HepG2 (cell line): Measurements from ENCODE around the gene CMTM3. TPM values are rescaled to one million over a fixed set of nuclear protein-coding genes. Genes with fewer than 3 reads are reported as not detected.

Experiments used
- CCAR2 ChIP-seq: fragments of 200-400 bp; formaldehyde crosslinking; optimal IDR thresholded peaks from 2 replicates; pipeline ENCODE3; 2018; ENCODE audit warnings: low read depth, mild to moderate bottlenecking, low read length, moderate library complexity
- DR1 ChIP-seq: sonication (generic); formaldehyde crosslinking; IDR thresholded peaks from 2 replicates; pipeline ENCODE4 v1.8.0; 2021; ENCODE audit warnings: mild to moderate bottlenecking, missing genetic modification reagents, inconsistent platforms
- ETV5 ChIP-seq: IDR thresholded peaks from 2 replicates; pipeline ENCODE4 v1.6.1; 2018; ENCODE audit warnings: missing biosample characterization, missing genetic modification reagents, inconsistent platforms, borderline replicate concordance
- GABPA ChIP-seq, 2 experiments: IDR thresholded peaks; 2 replicates each; pipeline ENCODE4 v1.6.1; 2011 to 2016; ENCODE audit warnings: low read depth in 2 of 2, low read length in 1 of 2, missing biosample characterization in 1 of 2, missing genetic modification characterization in 1 of 2
- GTF3A ChIP-seq: sonication (generic); formaldehyde crosslinking; conservative IDR thresholded peaks from 2 replicates; pipeline ENCODE4 v1.4.0; 2020; ENCODE audit warnings: mild to moderate bottlenecking, missing genetic modification reagents
- HMG20A ChIP-seq: IDR thresholded peaks from 2 replicates; pipeline ENCODE4 v1.6.1; 2016; ENCODE audit warnings: borderline replicate concordance
- KAT8 ChIP-seq: IDR thresholded peaks from 2 replicates; pipeline ENCODE4 v1.6.1; 2016; ENCODE audit warnings: missing genetic modification reagents, missing compliant biosample characterization
- KLF12 ChIP-seq: sonication (generic); formaldehyde crosslinking; IDR thresholded peaks from 2 replicates; pipeline ENCODE4 v1.4.0; 2020; ENCODE audit warnings: missing genetic modification reagents, borderline replicate concordance
- KLF6 ChIP-seq: IDR thresholded peaks from 2 replicates; pipeline ENCODE4 v1.8.0; 2016; ENCODE audit warnings: missing biosample characterization, missing genetic modification reagents
- MXD4 ChIP-seq: IDR thresholded peaks from 2 replicates; pipeline ENCODE4 v1.6.1; 2016; ENCODE audit warnings: mild to moderate bottlenecking, missing biosample characterization, missing genetic modification reagents
- NR1H2 ChIP-seq: sonication (generic); formaldehyde crosslinking; IDR thresholded peaks from 2 replicates; pipeline ENCODE4 v1.8.1; 2022; ENCODE audit warnings: low read depth, missing genetic modification reagents, borderline replicate concordance
- PAXIP1 ChIP-seq: sonication (generic); formaldehyde crosslinking; conservative IDR thresholded peaks from 2 replicates; pipeline ENCODE4 v1.4.0; 2020; ENCODE audit warnings: mild to moderate bottlenecking, missing genetic modification reagents, moderate library complexity
- TFE3 ChIP-seq: IDR thresholded peaks from 2 replicates; pipeline ENCODE4 v1.6.1; 2016
- ZEB1 ChIP-seq: IDR thresholded peaks from 2 replicates; pipeline ENCODE4 v1.6.1; 2012; ENCODE audit warnings: mild to moderate bottlenecking, low read depth, inconsistent platforms; ENCODE audit not compliant: insufficient replicate concordance
- ZFP37 ChIP-seq: sonication (generic); formaldehyde crosslinking; IDR thresholded peaks from 2 replicates; pipeline ENCODE4 v1.4.0; 2020; ENCODE audit warnings: missing genetic modification reagents, borderline replicate concordance
- ZIK1 ChIP-seq: sonication (generic); formaldehyde crosslinking; IDR thresholded peaks from 2 replicates; pipeline ENCODE4 v1.5.0; 2020; ENCODE audit warnings: mild to moderate bottlenecking, low read depth, missing genetic modification reagents, borderline replicate concordance
- ZKSCAN5 ChIP-seq: sonication (generic); formaldehyde crosslinking; IDR thresholded peaks from 2 replicates; pipeline ENCODE4 v1.5.1; 2020; ENCODE audit warnings: mild to moderate bottlenecking, missing genetic modification reagents
- ZNF333 ChIP-seq: sonication (generic); formaldehyde crosslinking; IDR thresholded peaks from 2 replicates; pipeline ENCODE4 v1.4.0; 2020; ENCODE audit warnings: mild to moderate bottlenecking, missing genetic modification reagents, borderline replicate concordance
- ZNF382 ChIP-seq: sonication (generic); formaldehyde crosslinking; IDR thresholded peaks from 2 replicates; pipeline ENCODE4 v1.5.0; 2020; ENCODE audit warnings: missing genetic modification reagents, mild to moderate bottlenecking, borderline replicate concordance
- ZNF44 ChIP-seq: sonication (generic); formaldehyde crosslinking; IDR thresholded peaks from 2 replicates; pipeline ENCODE4 v1.5.1; 2020; ENCODE audit warnings: mild to moderate bottlenecking, missing genetic modification reagents
- ZNF710 ChIP-seq: sonication (generic); formaldehyde crosslinking; IDR thresholded peaks from 2 replicates; pipeline ENCODE4 v1.5.0; 2020; ENCODE audit warnings: mild to moderate bottlenecking, missing genetic modification reagents, borderline replicate concordance
- ZNF761 ChIP-seq: sonication (generic); formaldehyde crosslinking; conservative IDR thresholded peaks from 2 replicates; pipeline ENCODE4 v1.4.0; 2020; ENCODE audit warnings: mild to moderate bottlenecking, missing genetic modification reagents
- ZNF878 ChIP-seq: sonication (generic); formaldehyde crosslinking; IDR thresholded peaks from 2 replicates; pipeline ENCODE4 v1.8.1; 2023; ENCODE audit warnings: mild to moderate bottlenecking, missing genetic modification reagents, moderate library complexity
- polyA plus RNA-seq, 8 experiments: library from polyadenylated mRNA; depleted of rRNA in 3 of 8; stranded (reverse) in 7 of 8; unstranded in 1 of 8; fragments of >200 nt; fragmentation: Illumina TruSeq in 4 of 8; extraction: Trizol in 4 of 8; gene quantifications; 2 replicates each; pipeline versions ENCODE4 v1.2.1 to v1.2.3, GENCODE V29; 2011 to 2016; ENCODE audit warnings: low read depth in 4 of 8, missing spikeins in 1 of 8, mixed read lengths in 1 of 8; ENCODE audit not compliant: insufficient read depth in 1 of 8
- total RNA-seq, 5 experiments: library from RNA; depleted of rRNA; stranded (reverse); fragments of >200 nt; fragmentation: Illumina TruSeq; extraction: Trizol; gene quantifications; 2 replicates each; pipeline ENCODE4 v1.2.3, GENCODE V29; 2016; ENCODE audit warnings: low read depth in 1 of 5

Gene CMTM3
- total and polyA plus RNA-seq, 2 of the 13 experiments (the other 11 are each of a cell fraction or from before 2014, with no cell fraction given) = 29.2 to 48.7 TPM

GRCh38 chr16:66603537-66604375 is 748 bp upstream of the CMTM3 start (continued):
- TF ChIP-seq ZFP37 (CRISPR knock-in tag) (no peak), ZIK1 (CRISPR knock-in tag) (no peak), ETV5 (CRISPR knock-in tag) (peak; percentile 45), KAT8 (CRISPR knock-in tag) (peak; percentile 34; the same call in 1 of the 2 replicates), ZNF878 (CRISPR knock-in tag) (no peak), ZNF710 (no peak), ZEB1 (no peak), KLF12 (no peak), PAXIP1 (CRISPR knock-in tag) (peak; percentile 47), ZNF761 (no peak), GABPA (IDR thresholded peaks at IDR 0.05; ENCODE audit: low read depth, low read length) (no peak), GABPA (CRISPR knock-in tag; IDR thresholded peaks at IDR 0.05; ENCODE audit: low read depth) (no peak; the same call in 1 of the 2 replicates), ZKSCAN5 (CRISPR knock-in tag) (peak; percentile 96), ZNF382 (CRISPR knock-in tag) (no peak), CCAR2 (no peak), DR1 (CRISPR knock-in tag) (0 out of 2 replicates have a peak, but pooled peaks have one; percentile 8), ZNF44 (CRISPR knock-in tag) (peak; percentile 70; the same call in 1 of the 2 replicates), GTF3A (CRISPR knock-in tag) (no peak), MXD4 (CRISPR knock-in tag) (peak; percentile 75; the same call in 1 of the 2 replicates), TFE3 (CRISPR knock-in tag) (no peak), NR1H2 (no peak), KLF6 (CRISPR knock-in tag) (no peak), ZNF333 (CRISPR knock-in tag) (no peak), HMG20A (CRISPR knock-in tag) (no peak)
